GM12878 (cell line): ENCODE measurements around the gene TRHDE.

Experiments
- FOXK2 ChIP-seq: fragments of 450-650 bp; IDR thresholded peaks from 2 replicates; pipeline ENCODE4 v1.6.1; 2017; ENCODE audit warnings: mild to moderate bottlenecking, moderate library complexity
- HDAC2 ChIP-seq: fragments of 200-600 bp; sonication (generic); IDR thresholded peaks from 2 replicates; pipeline ENCODE4 v1.6.1; 2017
- JUND ChIP-seq: IDR thresholded peaks from 2 replicates; pipeline ENCODE4 v1.6.1; 2012; ENCODE audit warnings: low read depth, mild to moderate bottlenecking, low read length, improper control_type of control experiment, moderate library complexity
- MAX ChIP-seq: IDR thresholded peaks from 2 replicates; pipeline ENCODE4 v1.6.1; 2012; ENCODE audit warnings: low read depth, low read length, improper control_type of control experiment
- MXI1 ChIP-seq: fragments of 150-350 bp; IDR thresholded peaks from 2 replicates; pipeline ENCODE4 v1.6.1; 2011; ENCODE audit warnings: low read depth, mild to moderate bottlenecking, inconsistent platforms, low read length, improper control_type of control experiment
- POU2F2 ChIP-seq: IDR thresholded peaks from 3 replicates; pipeline ENCODE4 v1.6.1; 2011; ENCODE audit warnings: low read depth, mild to moderate bottlenecking, low read length, borderline replicate concordance
- RCOR1 ChIP-seq: conservative IDR thresholded peaks from 2 replicates; pipeline ENCODE4 v1.6.1; 2012; ENCODE audit warnings: low read depth, low read length, improper control_type of control experiment
- ZNF274 ChIP-seq: IDR thresholded peaks from one replicate; pipeline ENCODE4 v1.8.0; 2011; ENCODE audit not compliant: insufficient read length, insufficient read depth
- TF ChIP-seq, protein P1 (sequence below), 3 experiments: IDR thresholded peaks in 2 of 3; conservative IDR thresholded peaks in 1 of 3; 2 replicates each; pipeline ENCODE4 v1.5.1; 2011; ENCODE audit warnings: low read depth in 3 of 3, low read length in 3 of 3, mild to moderate bottlenecking in 3 of 3, control low read depth in 2 of 3, moderate library complexity in 2 of 3, inconsistent platforms in 1 of 3, mixed read lengths in 1 of 3; ENCODE audit not compliant: control insufficient read depth in 2 of 3, insufficient read depth in 1 of 3; ENCODE audit errors: extremely low read depth in 1 of 3

- no peak for TF ChIP-seq HDAC2
- no peak for TF ChIP-seq JUND
- no peak for TF ChIP-seq RCOR1
- TF ChIP-seq, protein P1, sequence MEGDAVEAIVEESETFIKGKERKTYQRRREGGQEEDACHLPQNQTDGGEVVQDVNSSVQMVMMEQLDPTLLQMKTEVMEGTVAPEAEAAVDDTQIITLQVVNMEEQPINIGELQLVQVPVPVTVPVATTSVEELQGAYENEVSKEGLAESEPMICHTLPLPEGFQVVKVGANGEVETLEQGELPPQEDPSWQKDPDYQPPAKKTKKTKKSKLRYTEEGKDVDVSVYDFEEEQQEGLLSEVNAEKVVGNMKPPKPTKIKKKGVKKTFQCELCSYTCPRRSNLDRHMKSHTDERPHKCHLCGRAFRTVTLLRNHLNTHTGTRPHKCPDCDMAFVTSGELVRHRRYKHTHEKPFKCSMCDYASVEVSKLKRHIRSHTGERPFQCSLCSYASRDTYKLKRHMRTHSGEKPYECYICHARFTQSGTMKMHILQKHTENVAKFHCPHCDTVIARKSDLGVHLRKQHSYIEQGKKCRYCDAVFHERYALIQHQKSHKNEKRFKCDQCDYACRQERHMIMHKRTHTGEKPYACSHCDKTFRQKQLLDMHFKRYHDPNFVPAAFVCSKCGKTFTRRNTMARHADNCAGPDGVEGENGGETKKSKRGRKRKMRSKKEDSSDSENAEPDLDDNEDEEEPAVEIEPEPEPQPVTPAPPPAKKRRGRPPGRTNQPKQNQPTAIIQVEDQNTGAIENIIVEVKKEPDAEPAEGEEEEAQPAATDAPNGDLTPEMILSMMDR (IDR thresholded peaks at IDR 0.05 in 2 of 3, conservative IDR thresholded peaks at IDR 0.05 in 1 of 3; ENCODE audit: control insufficient read depth in 2 of 3, extremely low read depth in 1 of 3, insufficient read depth in 1 of 3, low read depth in 3 of 3, low read length in 3 of 3), result no peak
- TF ChIP-seq ZNF274, result no peak
- no peak for TF ChIP-seq FOXK2
- TF ChIP-seq MAX, result no peak
- TF ChIP-seq POU2F2, result no peak
- no peak for TF ChIP-seq MXI1
These were observed 116.2 kb downstream of the TRHDE start for GRCh38 chr12:72388322-72388721.
